Activated naive CD4-positive, alpha-beta T cell treated with anti-CD3 and anti-CD28 coated beads, Interleukin-2, amount 50 U/mL, for 72 hours (primary cell): ENCODE data around the gene FGG. TPM values are rescaled to one million over a fixed set of nuclear protein-coding genes. Genes with fewer than 3 reads are reported as not detected.
"Not testable (repeated sequence)": the region's sequence is repeated elsewhere in the genome, so short reads cannot be mapped to it uniquely, and the experiment has no call there.

ENCODE experiments used
- ATAC-seq, 2 donors: fragments of 150-1000 bp; cut with Tn5 transposase; 2 replicates each; pipeline ENCODE4 v1.10.0; 2021; ENCODE audit warnings: mild to moderate bottlenecking in 2 of 2, moderate library complexity in 2 of 2
- DNase-seq, 2 donors: peaks; one replicate each; pipeline ENCODE4 v3.0.0; 2021 to 2022; ENCODE audit warnings: low spot score in 2 of 2
- H3K27ac Mint-ChIP-seq, 2 donors: one replicate each; pipeline ENCODE4 v1.8.0; 2022; ENCODE audit warnings: mild to moderate bottlenecking in 2 of 2, mixed read lengths in 2 of 2
- H3K36me3 Mint-ChIP-seq, 2 donors: one replicate each; pipeline ENCODE4 v1.8.0; 2022; ENCODE audit warnings: mixed read lengths in 2 of 2
- H3K9me3 Mint-ChIP-seq, 2 donors: one replicate each; pipeline ENCODE4 v1.8.0; 2022; ENCODE audit warnings: mixed read lengths in 2 of 2
- total RNA-seq, 2 donors: library from RNA; stranded (reverse); gene quantifications; one replicate each; pipeline ENCODE4 v1.2.3, GENCODE V29; 2022

Gene FGG
- total RNA-seq, 2 donors from 2014 or later, result not detected

- H3K9me3 Mint-ChIP-seq, H3K36me3 Mint-ChIP-seq, ATAC-seq, DNase-seq, H3K27ac Mint-ChIP-seq: not testable (repeated sequence)
These were observed 15.2 kb downstream of the FGG start for GRCh38 chr4:154597281-154597680.

GRCh38 chr4:154595807-154596206 is 16.6 kb downstream of the FGG start:
- H3K27ac Mint-ChIP-seq, result no peak overlapping the region
- no peaks in the 10 kb centered on the region for H3K36me3 Mint-ChIP-seq
- ATAC-seq, result no peak
- H3K9me3 Mint-ChIP-seq, result no peaks in the 10 kb centered on the region
- no peak for DNase-seq

GRCh38 chr4:154594343-154594742 is 18.1 kb downstream of the FGG start:
- H3K36me3 Mint-ChIP-seq, DNase-seq, H3K27ac Mint-ChIP-seq, H3K9me3 Mint-ChIP-seq, ATAC-seq: not testable (repeated sequence)

- no peak for DNase-seq
- no peaks in the 10 kb centered on the region for H3K36me3 Mint-ChIP-seq
- no peak overlapping the region for H3K27ac Mint-ChIP-seq
- ATAC-seq, result no peak
- no peaks in the 10 kb centered on the region for H3K9me3 Mint-ChIP-seq
These were observed 18.6 kb downstream of the FGG start for GRCh38 chr4:154593868-154594267.

- Mint-ChIP-seq H3K36me3 (no peaks in the 10 kb centered on the region), H3K9me3 (no peaks in the 10 kb centered on the region), H3K27ac (no peak overlapping the region)
- DNase-seq (no peak), ATAC-seq (no peak)
These were observed 20.6 kb downstream of the FGG start for GRCh38 chr4:154591890-154592289.

GRCh38 chr4:154590329-154591006 is 22.0 kb downstream of the FGG start, which contains the start of gene FGA:
TSS of gene FGA (minus strand) at chr4:154590742. CDS start at chr4:154590687, 55 bp downstream.
- DNase-seq, result no peak
- peak within 1 kb of the TSS in 1 of 2 donors; percentile 41 for H3K27ac Mint-ChIP-seq
- H3K36me3 Mint-ChIP-seq, result no peaks in the 10 kb centered on the region
- no peak for ATAC-seq
- H3K9me3 Mint-ChIP-seq, result no peaks in the 10 kb centered on the region

GRCh38 chr4:154589296-154590197 is 22.9 kb downstream of the FGG start:
- no peak for DNase-seq
- no peak overlapping the region for H3K27ac Mint-ChIP-seq

GRCh38 chr4:154588198-154588597 is 24.3 kb downstream of the FGG start:
- H3K9me3 Mint-ChIP-seq, result no peaks in the 10 kb centered on the region
- ATAC-seq (no peak), DNase-seq (no peak)
- no peaks in the 10 kb centered on the region for H3K36me3 Mint-ChIP-seq
- H3K27ac Mint-ChIP-seq, result no peak overlapping the region

More at GRCh38 chr4:154589296-154590197, 22.9 kb downstream of the FGG start:
- Mint-ChIP-seq H3K9me3 (no peaks in the 10 kb centered on the region), H3K36me3 (no peaks in the 10 kb centered on the region)
- ATAC-seq, result no peak

- DNase-seq (no peak), ATAC-seq (no peak)
- peak overlapping the region in 1 of 2 donors; percentile 69 for H3K27ac Mint-ChIP-seq
- H3K9me3 Mint-ChIP-seq, result no peaks in the 10 kb centered on the region
- no peaks in the 10 kb centered on the region for H3K36me3 Mint-ChIP-seq
These were observed 26.0 kb downstream of the FGG start for GRCh38 chr4:154586296-154587033.

GRCh38 chr4:154585369-154586018 is 27.0 kb downstream of the FGG start:
- DNase-seq (no peak), ATAC-seq (no peak)
- H3K27ac Mint-ChIP-seq, result no peak overlapping the region
- H3K9me3 Mint-ChIP-seq, result no peaks in the 10 kb centered on the region
- no peaks in the 10 kb centered on the region for H3K36me3 Mint-ChIP-seq

GRCh38 chr4:154584259-154584658 is 28.2 kb downstream of the FGG start:
- no peak for ATAC-seq
- H3K27ac Mint-ChIP-seq, result no peak overlapping the region
- no peaks in the 10 kb centered on the region for H3K36me3 Mint-ChIP-seq
- no peak for DNase-seq
- no peaks in the 10 kb centered on the region for H3K9me3 Mint-ChIP-seq

GRCh38 chr4:154583677-154584076 is 28.8 kb downstream of the FGG start:
- Mint-ChIP-seq H3K27ac (no peak overlapping the region), H3K9me3 (no peaks in the 10 kb centered on the region), H3K36me3 (no peaks in the 10 kb centered on the region)
- no peak for DNase-seq
- no peak for ATAC-seq

GRCh38 chr4:154583230-154583629 is 29.2 kb downstream of the FGG start:
- H3K36me3 Mint-ChIP-seq, result no peaks in the 10 kb centered on the region
- H3K9me3 Mint-ChIP-seq, result no peaks in the 10 kb centered on the region
- DNase-seq (no peak), ATAC-seq (no peak)
- no peak overlapping the region for H3K27ac Mint-ChIP-seq

GRCh38 chr4:154582723-154583122 is 29.7 kb downstream of the FGG start:
- Mint-ChIP-seq H3K27ac (no peak overlapping the region), H3K9me3 (no peaks in the 10 kb centered on the region), H3K36me3 (no peaks in the 10 kb centered on the region)
- DNase-seq (no peak), ATAC-seq (no peak)

- Mint-ChIP-seq H3K27ac (no peak overlapping the region), H3K9me3 (no peaks in the 10 kb centered on the region), H3K36me3 (no peaks in the 10 kb centered on the region)
- DNase-seq (no peak), ATAC-seq (no peak)
These were observed 32.5 kb downstream of the FGG start for GRCh38 chr4:154579927-154580326.

- Mint-ChIP-seq H3K9me3 (no peaks in the 10 kb centered on the region), H3K27ac (no peak overlapping the region), H3K36me3 (no peaks in the 10 kb centered on the region)
- DNase-seq (no peak), ATAC-seq (no peak)
These were observed 33.5 kb downstream of the FGG start for GRCh38 chr4:154578919-154579318.
